ENCODE measurements around the gene KCND1.
A peak's percentile ranks its signal among the peaks of the same experiment; 100 is the strongest.

The KCND1 gene

GRCh38 chrX:48957827-48958634 lies 13.6 kb downstream of the KCND1 start (continued):
- TF ChIP-seq ZBTB11 (tag by site-specific recombination; conservative IDR thresholded peaks at IDR 0.05; ENCODE audit: low read depth) = peak; percentile 89
- no peak for TF ChIP-seq ZNF174 (tag by site-specific recombination; IDR thresholded peaks at IDR 0.05)
- peak; percentile 81 for TF ChIP-seq HIC1 (tag by site-specific recombination; IDR thresholded peaks at IDR 0.05)
- TF ChIP-seq REPIN1 (tag by site-specific recombination; IDR thresholded peaks at IDR 0.05; ENCODE audit: low read depth) = no peak
- no peak for TF ChIP-seq ZNF366 (tag by site-specific recombination; conservative IDR thresholded peaks at IDR 0.05)
- TF ChIP-seq ZFP37 (tag by site-specific recombination; IDR thresholded peaks at IDR 0.05) = no peak
- TF ChIP-seq KLF8 (tag by site-specific recombination; IDR thresholded peaks at IDR 0.05) = peak; percentile 44; the same call in 1 of the 2 replicates
- TF ChIP-seq KLF10 (tag by site-specific recombination; IDR thresholded peaks at IDR 0.05) = peak; percentile 48; the same call in 1 of the 2 replicates
- no peak for TF ChIP-seq ZNF19 (tag by site-specific recombination; IDR thresholded peaks at IDR 0.05; ENCODE audit: low read depth)
- TF ChIP-seq SP7 (tag by site-specific recombination; IDR thresholded peaks at IDR 0.05) = peak; percentile 9; the same call in 1 of the 2 replicates
- TF ChIP-seq ZNF10 (tag by site-specific recombination; IDR thresholded peaks at IDR 0.05) = no peak
- no peak for TF ChIP-seq ZFP41 (tag by site-specific recombination; IDR thresholded peaks at IDR 0.05; ENCODE audit: borderline replicate concordance)
- TF ChIP-seq ZNF335 (tag by site-specific recombination; conservative IDR thresholded peaks at IDR 0.05) = peak; percentile 74; the same call in 1 of the 2 replicates
- no peak for TF ChIP-seq ZBTB17 (tag by site-specific recombination; IDR thresholded peaks at IDR 0.05)
- TF ChIP-seq INSM2 (tag by site-specific recombination; IDR thresholded peaks at IDR 0.05) = no peak
- TF ChIP-seq ZNF292 (tag by site-specific recombination; IDR thresholded peaks at IDR 0.05; ENCODE audit: borderline replicate concordance, low read depth) = no peak
- peak; percentile 83 for TF ChIP-seq IKZF3 (tag by site-specific recombination; IDR thresholded peaks at IDR 0.05)
- peak; percentile 91 for TF ChIP-seq SP3 (tag by site-specific recombination; IDR thresholded peaks at IDR 0.05)
- peak; percentile 80 for TF ChIP-seq ZNF341 (tag by site-specific recombination; IDR thresholded peaks at IDR 0.05; ENCODE audit: low read depth)
- peak; percentile 85 for TF ChIP-seq EGR2 (tag by site-specific recombination; IDR thresholded peaks at IDR 0.05; ENCODE audit: low read depth)
- peak; percentile 43; the same call in 1 of the 2 replicates for TF ChIP-seq ZNF692 (tag by site-specific recombination; IDR thresholded peaks at IDR 0.05)
- TF ChIP-seq ZNF324 (tag by site-specific recombination; IDR thresholded peaks at IDR 0.05) = peak; percentile 62; the same call in 1 of the 2 replicates
- no peak for TF ChIP-seq ZNF211 (tag by site-specific recombination; IDR thresholded peaks at IDR 0.05; ENCODE audit: low read depth)
- TF ChIP-seq GLIS2 (tag by site-specific recombination; IDR thresholded peaks at IDR 0.05) = peak; percentile 50
- TF ChIP-seq ZBTB20 (tag by site-specific recombination; IDR thresholded peaks at IDR 0.05) = peak; percentile 95
- TF ChIP-seq ZNF629 (tag by site-specific recombination; IDR thresholded peaks at IDR 0.05) = peak; percentile 83
- peak; percentile 65 for TF ChIP-seq ZBTB26 (tag by site-specific recombination; optimal IDR thresholded peaks at IDR 0.05)

Data from HEK293 (cell line).